GM20000 (cell line): ENCODE measurements around the gene C1QTNF2.

Experiments
- DNase-seq: peaks from one replicate; pipeline ENCODE4 v3.0.0; 2012; ENCODE audit warnings: low spot score
- TF ChIP-seq, protein P1 (sequence below): IDR thresholded peaks from 2 replicates; pipeline ENCODE4 v1.5.1; 2012; ENCODE audit warnings: mild to moderate bottlenecking, control low read depth; ENCODE audit errors: extremely low read depth, missing control alignments

The C1QTNF2 gene

DNA sequence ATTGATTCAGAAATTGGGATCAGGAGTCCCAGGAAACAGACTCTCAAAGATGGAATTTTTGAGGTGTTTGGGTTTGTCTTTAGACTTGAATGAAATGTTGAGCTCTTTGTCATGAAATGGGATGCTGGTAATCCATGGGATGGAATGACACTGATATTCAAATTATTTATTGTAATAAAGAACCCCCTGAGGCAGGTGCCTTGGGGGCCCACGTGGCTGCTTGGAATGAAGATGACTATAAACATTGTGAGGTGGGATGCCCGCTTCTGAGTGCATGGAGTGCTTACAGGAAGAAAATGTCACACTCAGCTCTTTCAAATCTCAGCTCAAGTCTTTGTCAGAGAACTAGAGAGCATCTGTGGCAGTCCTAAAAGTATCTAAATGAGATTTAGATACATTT is 9.6 kb upstream of the C1QTNF2 start:
- TF ChIP-seq, protein P1, sequence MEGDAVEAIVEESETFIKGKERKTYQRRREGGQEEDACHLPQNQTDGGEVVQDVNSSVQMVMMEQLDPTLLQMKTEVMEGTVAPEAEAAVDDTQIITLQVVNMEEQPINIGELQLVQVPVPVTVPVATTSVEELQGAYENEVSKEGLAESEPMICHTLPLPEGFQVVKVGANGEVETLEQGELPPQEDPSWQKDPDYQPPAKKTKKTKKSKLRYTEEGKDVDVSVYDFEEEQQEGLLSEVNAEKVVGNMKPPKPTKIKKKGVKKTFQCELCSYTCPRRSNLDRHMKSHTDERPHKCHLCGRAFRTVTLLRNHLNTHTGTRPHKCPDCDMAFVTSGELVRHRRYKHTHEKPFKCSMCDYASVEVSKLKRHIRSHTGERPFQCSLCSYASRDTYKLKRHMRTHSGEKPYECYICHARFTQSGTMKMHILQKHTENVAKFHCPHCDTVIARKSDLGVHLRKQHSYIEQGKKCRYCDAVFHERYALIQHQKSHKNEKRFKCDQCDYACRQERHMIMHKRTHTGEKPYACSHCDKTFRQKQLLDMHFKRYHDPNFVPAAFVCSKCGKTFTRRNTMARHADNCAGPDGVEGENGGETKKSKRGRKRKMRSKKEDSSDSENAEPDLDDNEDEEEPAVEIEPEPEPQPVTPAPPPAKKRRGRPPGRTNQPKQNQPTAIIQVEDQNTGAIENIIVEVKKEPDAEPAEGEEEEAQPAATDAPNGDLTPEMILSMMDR, result no peak
- DNase-seq, result no peak

DNA sequence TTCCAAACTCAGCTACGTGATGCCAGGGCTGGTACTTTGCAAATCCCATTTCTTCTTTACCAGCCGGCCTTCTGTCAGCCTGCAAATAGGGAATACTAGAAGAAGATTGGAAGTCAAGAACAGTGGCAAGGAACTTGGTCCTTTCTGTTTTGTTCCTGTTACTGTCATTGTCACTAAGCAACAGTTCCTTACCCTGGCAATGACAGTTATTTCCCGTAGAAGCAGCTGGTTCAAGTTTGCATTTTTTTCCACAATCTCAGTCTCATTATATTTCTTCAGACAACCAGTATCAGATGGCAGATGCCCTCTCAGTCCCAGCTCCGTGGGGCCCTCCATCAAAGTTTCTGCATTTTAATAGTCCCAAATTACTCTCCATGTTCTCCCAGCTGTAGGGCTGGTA is 9.1 kb upstream of the C1QTNF2 start:
- TF ChIP-seq, protein P1, result no peak
- DNase-seq, result no peak

DNA sequence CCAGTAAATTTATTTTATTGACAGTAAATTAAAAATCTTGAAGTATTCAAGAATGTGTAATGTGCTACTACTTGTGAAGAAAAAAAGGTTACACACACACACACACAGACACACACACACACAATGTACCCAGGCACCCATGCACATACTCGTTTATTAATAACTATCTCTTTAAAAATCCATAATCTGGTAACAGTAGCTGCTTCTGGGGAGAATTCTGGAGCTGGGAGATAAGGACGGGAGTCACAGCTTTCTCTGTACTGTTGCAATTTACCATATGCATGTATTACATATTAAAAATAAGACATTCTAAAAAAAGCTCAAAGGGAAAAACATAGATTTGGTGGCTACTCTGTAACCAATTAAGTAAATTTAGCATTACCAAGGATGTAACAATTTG is 7.9 kb upstream of the C1QTNF2 start:
- DNase-seq, result no peak
- TF ChIP-seq, protein P1, result no peak

DNA sequence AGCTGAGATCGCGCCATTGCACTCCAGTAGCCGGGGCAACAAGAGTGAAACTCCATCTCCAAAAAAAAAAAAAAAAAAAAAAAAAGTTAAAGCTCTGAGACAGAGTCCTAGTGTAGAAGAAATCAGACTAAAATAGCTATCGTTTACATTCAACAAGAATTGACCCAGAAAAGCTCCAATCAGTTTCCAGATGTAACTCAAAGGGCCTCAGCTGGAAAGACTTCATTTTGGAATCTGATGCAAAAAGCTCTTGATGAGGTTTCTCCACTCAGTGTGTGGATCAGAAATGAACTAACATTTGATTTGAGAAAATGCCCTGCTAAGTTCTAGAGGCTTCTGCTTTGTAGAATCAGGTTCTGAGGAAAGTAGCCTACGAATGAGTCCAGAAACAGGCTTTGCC is 7.2 kb upstream of the C1QTNF2 start:
- TF ChIP-seq, protein P1, result no peak
- no peak for DNase-seq

DNA sequence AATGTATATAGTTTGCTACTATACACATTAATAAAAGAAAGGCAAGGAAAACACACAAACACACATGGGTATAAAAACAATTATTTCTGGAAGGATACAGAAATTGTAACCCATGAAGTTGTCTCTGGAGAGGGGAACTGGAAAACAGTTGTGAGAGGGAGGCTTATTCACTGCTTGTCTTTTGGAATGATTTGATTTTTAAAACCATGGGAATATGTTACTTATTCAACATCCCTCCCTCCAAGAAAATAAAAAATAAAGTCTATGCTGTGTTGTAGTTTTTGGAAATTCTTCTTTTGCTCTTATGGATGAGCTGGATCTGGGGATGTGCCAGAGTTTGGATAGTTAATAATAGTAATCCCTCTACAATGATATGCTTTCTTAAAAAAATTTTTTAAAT is 6.0 kb upstream of the C1QTNF2 start:
- no peak for DNase-seq

DNA sequence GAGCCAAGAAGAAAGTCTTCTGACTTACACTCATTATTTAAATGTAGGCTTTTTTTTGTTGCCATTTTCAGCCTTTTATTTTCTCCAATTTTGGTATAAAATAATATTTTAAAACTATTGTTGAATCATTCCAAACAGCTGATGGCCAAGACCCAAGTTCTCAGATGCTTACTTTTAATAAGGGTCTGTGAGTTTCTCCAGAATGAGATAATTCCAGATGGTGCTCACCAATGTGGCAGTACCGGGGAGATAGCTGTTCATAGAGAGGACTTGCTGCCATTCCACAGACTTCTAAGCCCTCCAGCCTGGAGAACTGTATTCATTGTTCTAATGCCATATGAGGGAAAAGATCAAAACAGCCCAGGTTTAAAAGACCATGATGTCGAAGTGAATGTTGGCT is 5.3 kb upstream of the C1QTNF2 start:
- no peak for DNase-seq
- TF ChIP-seq, protein P1, result no peak

More for the DNA sequence above, 6.0 kb upstream of the C1QTNF2 start:
- TF ChIP-seq, protein P1, result no peak

DNA sequence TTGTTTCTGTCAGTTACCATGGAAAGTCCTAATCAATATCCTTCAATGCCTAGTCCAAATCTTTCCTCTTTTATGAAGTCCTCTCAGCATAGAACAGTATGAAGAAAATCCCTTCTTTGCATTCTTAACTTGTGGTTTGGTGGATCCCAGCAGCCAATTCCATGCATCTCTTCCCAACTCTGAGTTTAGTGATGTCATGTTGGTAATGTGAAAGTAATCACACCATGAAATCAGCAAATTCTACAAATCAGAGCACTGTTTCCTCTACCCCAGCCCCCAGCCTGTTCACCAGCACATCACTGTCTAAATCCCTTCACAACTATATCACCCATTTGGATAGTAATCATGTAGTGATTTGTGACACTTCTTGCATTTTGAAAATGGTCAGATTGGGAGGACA is 4.7 kb upstream of the C1QTNF2 start:
- TF ChIP-seq, protein P1, result no peak
- no peak for DNase-seq

DNA sequence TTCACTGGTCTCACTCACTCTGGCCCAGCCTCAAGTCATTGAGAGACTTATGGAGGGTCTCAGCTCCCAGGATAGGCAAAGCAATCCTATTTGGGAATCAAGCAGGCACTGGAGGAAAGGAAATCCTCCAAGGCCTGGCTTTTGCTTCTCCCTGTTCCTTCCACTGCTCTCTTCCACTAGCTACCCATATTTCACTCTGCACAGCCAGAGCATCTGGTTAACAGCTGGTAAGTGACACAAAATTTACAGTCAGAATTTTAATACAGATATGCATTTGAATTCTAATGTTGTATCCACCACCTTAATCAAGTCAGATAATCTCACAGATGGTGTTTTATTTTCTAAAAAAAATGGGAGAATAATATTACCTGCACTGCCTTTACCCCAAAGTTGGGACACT is 868 bp upstream of the C1QTNF2 start:
- no peak for DNase-seq
- TF ChIP-seq, protein P1, result no peak
